Measurements from ENCODE around the gene EPHA2. TPM values are rescaled to one million over a fixed set of nuclear protein-coding genes. Genes with fewer than 3 reads are reported as not detected.

The EPHA2 gene
- total RNA-seq, 1 donor from 2014 or later = 17.6 TPM

DNA sequence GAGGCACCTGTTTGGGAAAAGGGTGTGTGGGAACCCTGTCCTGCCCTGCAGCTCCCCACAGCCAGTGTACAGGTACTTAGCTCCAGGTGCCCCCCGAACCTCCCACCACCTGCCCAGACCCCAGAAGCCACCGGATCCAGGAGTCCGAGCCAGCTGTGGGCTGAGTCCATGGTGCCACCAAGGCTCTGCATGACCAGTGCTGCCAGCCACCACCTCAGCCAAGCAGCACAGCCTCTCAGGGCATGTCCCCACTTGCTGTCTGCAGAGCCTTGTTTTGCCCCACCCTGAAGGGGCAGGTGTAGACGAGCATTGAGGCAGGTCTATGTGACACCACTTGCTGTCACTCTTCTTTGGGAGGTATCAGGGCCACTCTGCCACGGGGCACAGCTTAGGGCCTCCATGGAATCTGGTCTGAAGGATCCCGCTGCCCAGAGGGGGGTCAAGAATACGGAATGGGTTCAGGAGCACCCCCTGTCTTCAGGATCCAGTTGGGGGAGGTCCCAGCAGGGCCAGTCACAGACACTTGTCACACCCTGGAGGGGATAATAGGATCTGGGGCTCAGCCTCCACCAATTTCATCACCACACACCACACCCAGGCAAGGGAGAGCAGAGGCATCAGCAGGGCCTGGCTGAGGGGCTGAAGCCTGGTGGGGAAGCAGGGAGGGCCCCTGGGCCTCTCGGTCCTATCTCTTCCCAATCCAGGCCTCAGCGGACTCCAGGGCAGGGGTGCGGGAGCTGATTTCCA lies 28.9 kb upstream of the EPHA2 start:
- DNase-seq (ENCODE audit: low spot score) = no peak

GRCh38 chr1:16183765-16184556 lies 28.1 kb upstream of the EPHA2 start:
- no peak for DNase-seq (ENCODE audit: low spot score)

GRCh38 chr1:16183179-16183578 lies 27.3 kb upstream of the EPHA2 start:
- no peak for DNase-seq (ENCODE audit: low spot score)

- DNase-seq (ENCODE audit: low spot score) = no peak
Observed at GRCh38 chr1:16181887-16182719, 26.2 kb upstream of the EPHA2 start.

DNA sequence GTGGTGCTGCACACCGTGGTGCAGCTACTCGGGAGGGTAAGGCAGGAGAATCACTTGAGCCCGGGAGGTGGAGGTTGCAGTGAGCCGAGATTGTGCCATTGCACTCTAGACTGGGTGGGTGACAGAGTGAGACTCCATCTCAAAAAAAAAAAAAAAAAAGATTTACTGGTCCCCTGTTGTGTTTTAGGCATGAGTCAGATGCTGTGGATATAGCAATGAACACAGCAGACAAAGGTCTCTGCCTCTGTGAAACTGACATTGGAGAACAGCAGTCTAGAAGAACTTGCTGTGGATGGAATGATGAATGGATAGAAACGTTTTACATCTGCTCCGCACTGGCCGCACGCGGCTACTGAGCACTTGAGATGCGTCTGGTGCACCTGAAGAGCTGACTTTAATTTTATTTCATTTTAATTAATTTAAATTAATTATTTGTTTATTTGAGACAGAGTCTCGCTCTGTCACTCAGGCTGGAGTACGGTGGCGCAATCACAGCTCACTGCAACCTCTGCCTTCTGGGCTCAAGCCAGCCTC lies 24.5 kb upstream of the EPHA2 start:
- DNase-seq (ENCODE audit: low spot score) = no peak

DNA sequence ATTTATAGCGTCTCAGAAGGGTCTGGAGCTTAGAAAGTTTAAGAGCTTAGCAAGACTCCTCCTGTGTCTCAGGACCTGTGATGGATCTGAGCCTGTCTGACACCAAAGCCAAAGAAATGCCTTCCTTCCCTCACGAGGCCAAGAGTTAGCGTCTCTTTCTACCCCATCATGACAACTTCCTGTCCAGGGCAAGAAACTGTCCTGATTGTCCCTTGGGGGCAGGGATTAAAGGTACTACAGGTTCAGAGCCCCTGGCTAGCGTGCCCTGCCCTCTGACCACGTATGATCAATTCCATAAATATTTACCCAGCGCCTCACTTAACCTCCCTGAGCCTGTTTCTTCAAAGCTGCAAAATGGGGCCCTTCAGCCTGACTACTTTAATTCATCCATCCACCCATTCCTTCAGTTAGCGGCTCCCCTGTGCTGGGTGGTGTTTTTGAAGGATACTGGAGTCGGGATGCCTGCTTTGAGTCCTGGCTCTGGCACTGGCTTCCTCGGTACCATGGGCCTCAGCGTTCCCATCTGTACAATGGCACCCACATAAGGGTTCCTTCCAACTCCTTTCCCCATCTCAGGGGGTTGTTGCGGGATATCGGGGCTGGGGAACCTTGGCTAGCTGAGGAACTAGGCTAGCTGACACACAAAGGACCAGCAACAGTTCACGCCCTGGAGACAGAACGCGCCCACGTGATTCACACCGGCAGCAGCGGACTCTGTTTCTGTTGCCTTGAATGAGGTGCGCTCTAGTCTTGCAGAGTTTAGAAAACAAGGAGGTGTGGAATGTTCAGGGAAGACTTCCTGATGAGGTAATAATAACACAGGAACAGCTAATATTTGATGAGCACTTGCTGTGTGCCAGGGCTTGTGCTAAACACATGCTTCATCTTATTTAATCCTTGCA lies 23.0 kb upstream of the EPHA2 start:
- DNase-seq (ENCODE audit: low spot score) = no peak

DNA sequence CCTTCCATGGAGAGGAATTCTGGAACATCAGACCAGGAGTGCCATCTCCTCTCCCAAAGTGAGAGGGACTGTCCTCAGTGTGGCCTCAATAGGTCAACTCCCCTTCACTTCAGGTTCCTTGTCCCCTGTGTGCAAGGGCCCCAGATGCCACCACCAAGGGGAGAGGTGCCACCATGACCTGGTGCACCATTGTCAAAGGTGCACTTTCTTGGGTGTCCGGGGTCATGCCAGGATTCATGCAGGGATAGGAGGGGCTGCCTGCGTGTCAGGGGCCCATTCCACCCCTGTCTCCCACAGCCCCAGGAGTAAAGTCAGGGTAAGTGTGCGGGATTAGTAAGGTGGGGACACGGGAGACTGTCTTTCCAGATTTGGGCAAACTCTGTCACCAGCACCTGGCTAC lies 21.4 kb upstream of the EPHA2 start:
- no peak for DNase-seq (ENCODE audit: low spot score)

DNA sequence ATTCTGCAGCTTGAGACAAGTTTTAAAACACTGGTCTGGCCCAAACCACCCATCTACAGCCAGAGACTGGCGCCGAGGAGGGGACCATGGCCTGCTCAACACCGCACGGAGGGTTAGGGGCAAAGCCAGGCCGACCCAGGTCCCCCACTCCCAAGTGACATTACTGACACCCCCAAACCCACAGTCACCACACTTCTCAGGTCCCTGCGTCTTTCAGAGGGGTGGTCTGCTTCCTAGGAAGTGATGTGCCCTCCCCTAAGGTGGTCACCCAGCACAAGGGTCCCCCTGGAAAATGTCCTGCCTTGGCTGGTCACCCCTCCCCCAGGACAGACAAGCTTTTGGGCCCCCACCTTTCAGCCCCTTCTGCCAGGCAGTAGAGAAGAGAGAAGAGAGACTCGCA lies 20.8 kb upstream of the EPHA2 start:
- DNase-seq (ENCODE audit: low spot score) = no peak

DNA sequence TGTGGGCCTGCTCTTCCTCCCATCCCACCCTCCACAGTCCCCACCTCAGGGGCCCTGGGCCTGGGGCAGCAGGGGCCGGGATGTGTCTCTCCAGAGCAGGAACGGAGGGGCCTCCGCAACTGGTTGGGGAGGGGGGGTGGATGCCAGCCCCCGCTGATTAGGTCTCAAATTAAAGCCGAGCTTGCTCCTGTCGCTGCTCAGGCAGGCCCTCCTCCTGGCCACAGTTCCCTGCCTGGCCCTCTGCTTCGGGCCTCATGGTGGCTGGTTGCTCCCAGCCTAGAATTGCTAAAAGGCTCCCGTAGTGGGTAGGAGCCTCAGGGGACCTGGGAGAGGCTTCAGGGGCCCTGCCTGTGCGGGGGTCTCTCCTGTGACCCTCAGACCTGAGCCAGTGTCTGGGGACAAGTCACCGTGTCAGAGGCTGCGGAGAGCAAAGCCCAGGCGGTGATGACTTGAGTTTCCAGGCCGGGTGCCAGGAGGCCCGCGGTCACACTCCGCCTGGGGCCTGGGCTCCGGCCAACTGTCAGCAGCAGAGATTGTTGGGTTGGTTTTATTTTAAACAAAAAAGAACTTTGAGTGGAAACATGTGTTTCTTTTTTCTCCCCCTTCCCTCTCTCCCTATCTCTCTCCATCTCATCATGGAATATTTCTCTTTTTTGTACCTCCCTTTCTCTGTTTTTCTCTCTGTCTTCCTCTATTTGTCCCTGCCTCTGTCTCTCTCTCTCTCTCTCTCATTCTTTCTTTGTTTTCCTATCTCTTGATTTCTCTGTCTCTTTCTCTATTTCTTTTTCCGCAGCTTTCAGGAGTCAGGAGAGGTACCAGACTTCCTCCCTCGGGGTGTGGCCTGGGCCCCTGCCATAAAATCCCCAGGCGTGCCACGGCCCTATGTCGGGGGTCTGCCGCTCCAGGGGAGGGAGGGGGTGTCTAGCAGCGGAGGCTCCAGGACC lies 20.0 kb upstream of the EPHA2 start:
- DNase-seq (ENCODE audit: low spot score) = no peak

DNA sequence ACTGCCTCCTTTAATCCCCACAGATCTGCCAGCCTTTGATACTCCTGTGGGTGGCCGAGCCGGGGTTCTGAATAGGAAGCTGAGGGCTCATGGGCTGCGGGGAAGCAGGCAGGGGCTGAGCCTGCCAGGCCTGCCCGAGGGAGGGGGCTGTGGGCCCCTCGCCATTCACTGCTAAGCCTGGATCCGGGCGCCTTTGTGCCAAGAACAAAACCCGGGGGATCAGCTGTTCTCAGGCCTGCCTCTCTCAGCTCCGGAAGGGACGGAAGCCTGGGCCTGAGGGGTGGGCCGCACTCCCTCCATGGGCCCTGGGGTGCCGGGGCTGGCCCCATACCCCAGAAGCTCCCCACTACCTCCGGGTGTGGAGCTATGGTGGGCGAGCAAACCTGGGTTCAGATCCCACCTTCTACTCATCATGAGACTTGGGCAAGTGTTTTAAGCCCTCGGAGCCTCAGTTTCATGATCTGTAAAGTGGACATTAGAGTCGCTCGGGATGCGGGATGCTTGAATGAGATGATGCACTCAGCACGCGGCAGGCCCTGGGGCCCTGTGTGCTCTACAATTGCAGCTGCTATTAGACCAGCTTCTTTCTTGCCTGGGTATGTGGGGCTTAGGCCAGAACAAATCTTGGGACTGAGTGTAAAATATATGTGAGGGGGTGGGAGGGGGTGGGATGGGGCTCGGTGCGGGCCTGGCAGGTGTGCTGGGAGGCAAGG lies 19.2 kb upstream of the EPHA2 start:
- DNase-seq (ENCODE audit: low spot score) = no peak

GRCh38 chr1:16174261-16174868 lies 18.5 kb upstream of the EPHA2 start:
- no peak for DNase-seq (ENCODE audit: low spot score)

GRCh38 chr1:16173447-16174260 lies 17.8 kb upstream of the EPHA2 start:
- DNase-seq (ENCODE audit: low spot score) = no peak

DNA sequence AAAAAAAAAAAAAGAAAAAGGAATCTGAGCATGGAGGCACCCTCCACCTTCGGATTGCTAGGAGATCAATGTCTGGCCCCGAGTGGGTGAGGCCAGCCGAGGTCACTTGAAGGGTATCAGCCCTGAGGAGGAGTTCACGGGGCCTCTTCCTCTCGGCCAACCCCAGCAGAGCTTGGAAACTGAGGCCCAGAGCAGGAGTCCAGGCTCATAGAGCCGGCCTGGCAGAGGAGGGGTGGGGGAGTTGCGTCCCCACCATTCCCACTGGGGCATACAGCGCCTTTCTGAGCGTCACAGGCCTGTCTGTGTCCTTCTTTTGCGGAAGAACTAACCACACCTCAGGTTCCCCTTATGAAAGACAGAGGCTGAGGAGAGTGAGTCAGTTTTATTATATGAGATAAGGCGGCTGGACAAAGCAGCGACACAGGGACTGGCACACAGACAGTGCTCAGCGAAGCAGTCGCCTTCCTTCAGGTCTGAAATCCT lies 17.1 kb upstream of the EPHA2 start:
- DNase-seq (ENCODE audit: low spot score) = no peak

GRCh38 chr1:16172218-16172830 lies 16.5 kb upstream of the EPHA2 start:
- DNase-seq (ENCODE audit: low spot score) = no peak

- DNase-seq (ENCODE audit: low spot score) = no peak
Observed at GRCh38 chr1:16171314-16172151, 15.7 kb upstream of the EPHA2 start.

DNA sequence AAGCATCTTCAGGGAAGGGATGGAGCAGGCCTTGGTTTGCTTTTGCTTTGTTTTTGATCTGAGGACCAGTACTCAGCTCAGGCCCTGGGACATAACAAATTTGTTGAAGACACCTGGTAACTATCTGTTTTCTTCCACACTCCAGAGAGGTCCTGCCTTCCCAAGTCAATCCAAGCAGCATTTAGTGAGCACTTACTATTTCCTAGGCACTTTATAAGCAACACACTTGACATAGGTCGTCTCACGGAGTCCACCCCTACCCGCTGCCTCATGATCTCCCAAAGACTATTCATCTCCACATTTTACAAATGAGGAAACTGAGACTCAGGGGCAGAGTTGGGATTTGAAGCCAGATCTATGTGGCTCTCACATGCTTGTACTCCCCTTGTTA lies 14.4 kb upstream of the EPHA2 start:
- DNase-seq (ENCODE audit: low spot score) = no peak

Data from mesenteric fat pad (tissue), 1 donor.